GM19455 (cell line): Measurements from ENCODE around the gene RPS26.
"Not testable (repeated sequence)": the region's sequence is repeated elsewhere in the genome, so short reads cannot be mapped to it uniquely, and the experiment has no call there.

Source experiments
- ATAC-seq: cut with Tn5 transposase; IDR thresholded peaks from one replicate; pipeline ENCODE4 v1.9.1; 2021; ENCODE audit not compliant: unreplicated experiment

Gene RPS26

DNA sequence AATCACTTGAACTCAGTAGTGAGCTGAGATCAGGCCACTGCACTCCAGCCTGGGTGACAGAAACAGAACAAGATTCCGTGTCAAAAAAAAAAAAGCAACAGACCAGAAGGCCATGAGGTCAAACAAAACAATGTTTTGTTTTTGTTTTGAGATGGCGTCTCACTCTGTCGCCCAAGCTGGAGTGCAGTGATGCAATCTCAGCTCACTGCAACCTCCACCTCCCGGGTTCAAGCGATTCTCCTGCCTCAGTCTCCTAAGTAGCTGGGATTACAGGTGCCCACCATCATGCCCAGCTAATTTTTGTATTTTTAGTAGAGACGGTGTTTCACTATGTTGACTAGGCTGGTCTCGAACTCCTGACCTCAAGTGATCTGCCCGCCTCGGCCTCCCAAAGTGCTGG, 36.2 kb downstream of the RPS26 start:
- ATAC-seq = not testable (repeated sequence)

DNA sequence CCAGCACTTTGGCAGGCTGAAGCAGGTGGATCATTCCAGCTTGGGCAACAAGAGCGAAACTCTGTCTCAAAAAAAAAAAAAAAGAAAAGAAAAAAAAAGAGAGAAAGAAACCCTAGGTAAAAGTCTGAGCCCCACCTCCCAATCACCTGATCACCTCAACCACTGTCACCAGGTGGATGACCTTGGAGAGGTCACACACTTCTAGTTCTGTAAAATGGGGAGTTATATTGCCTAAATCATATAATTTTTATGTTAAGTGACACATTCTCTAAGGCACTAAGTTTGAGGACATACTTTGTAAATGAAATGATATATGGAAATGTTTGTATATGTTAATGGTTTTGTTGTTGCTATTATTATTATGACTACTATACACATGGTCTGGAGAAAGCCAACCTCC, 36.7 kb downstream of the RPS26 start:
- no peak for ATAC-seq

DNA sequence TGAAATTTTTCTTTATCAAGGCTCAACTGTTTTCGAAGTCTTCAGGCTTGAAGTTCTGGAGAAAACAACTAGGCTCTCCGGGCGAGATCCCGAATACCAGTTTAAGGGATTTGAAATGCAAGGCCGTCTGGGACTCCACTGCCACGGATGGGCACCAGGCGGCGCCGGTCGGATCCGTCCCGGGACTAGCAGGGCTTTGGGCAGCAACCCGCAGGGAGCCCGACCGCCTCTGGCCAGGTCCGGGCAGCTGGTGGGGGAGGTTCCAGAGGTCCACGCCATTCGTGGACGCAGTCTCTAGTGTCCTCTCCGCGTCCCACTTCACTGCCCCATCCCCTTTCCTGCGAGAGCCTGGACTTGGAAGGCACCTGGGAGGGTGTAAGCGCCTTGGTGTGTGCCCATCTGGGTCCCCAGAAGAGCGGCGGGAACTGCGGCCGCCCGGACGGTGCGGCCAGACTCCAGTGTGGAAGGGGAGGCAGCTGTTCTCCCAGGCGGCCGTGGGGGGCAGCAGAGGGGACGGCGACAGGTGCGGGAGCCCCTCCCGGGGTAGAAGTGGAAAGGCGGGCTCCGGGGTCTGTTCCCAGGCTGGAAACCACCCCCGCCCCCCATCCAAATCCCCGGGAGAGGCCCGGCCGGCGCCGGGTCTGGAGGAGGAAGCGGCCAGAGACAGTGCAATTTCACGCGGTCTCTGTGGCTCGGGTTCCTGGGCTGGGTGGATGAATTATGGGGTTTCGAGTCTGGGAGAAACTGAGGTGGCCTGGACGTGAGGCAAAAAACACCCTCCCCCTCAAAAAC, 37.4 kb downstream of the RPS26 start:
- peak; percentile 76 for ATAC-seq

DNA sequence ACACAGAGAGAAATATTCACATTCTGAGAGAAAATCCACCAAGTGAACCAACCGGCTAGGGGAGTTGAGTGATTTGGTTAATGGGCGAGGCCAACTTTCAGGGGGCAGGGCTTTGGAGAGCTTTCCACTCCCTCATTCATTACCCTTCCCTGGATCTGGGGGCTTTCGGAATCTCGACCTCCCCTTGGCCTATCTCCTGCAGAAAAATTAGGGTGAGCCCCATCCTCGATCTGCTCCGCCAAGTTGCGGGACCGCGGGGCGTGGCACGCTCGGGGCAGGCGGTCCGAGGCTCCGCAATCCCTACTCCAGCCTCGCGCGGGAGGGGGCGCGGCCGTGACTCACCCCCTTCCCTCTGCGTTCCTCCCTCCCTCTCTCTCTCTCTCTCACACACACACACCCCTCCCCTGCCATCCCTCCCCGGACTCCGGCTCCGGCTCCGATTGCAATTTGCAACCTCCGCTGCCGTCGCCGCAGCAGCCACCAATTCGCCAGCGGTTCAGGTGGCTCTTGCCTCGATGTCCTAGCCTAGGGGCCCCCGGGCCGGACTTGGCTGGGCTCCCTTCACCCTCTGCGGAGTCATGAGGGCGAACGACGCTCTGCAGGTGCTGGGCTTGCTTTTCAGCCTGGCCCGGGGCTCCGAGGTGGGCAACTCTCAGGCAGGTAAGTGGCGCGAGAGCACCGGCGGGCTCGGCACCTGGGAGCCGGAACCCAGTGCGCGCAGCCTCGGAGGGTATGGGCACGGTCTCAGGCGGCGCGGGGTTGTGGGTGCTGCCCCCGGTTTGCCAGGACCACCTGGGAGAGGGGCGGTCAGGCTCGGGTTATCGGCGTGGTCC, 38.2 kb downstream of the RPS26 start, which contains the start of gene ERBB3:
Gene ERBB3 (plus strand): TSS at position 443 of the 833 bp plus-strand sequence. CDS start 136 bp downstream, at position 579.
- no peak for ATAC-seq

DNA sequence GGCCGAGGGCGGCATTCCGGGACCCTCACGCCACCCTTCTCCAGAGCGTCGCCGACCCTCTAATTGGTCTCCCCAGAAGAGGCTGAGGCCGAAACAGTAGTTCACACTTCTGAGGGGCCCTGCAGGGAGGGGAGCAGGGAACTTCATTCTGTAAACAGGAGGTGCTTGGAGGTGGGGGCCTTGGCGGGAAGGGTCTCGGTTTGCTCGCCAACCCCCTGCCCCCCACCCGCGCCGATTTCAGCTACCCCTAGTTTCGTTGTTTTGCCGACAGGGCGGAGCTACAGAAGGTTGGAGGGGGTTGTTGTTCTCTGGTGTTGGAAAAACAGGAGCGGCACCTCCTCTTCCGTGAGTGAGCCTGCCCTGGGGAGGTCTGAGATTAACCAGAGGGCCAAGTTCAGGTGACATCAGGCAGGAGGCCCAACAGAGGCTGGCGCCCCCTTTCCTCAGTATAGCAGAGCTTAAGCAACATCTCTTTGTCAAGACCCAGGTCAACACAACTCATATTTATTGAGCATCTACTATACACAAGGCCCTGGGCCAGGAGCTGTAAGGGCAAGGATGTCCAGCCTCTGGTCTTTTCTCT, 38.9 kb downstream of the RPS26 start:
- ATAC-seq = no peak

DNA sequence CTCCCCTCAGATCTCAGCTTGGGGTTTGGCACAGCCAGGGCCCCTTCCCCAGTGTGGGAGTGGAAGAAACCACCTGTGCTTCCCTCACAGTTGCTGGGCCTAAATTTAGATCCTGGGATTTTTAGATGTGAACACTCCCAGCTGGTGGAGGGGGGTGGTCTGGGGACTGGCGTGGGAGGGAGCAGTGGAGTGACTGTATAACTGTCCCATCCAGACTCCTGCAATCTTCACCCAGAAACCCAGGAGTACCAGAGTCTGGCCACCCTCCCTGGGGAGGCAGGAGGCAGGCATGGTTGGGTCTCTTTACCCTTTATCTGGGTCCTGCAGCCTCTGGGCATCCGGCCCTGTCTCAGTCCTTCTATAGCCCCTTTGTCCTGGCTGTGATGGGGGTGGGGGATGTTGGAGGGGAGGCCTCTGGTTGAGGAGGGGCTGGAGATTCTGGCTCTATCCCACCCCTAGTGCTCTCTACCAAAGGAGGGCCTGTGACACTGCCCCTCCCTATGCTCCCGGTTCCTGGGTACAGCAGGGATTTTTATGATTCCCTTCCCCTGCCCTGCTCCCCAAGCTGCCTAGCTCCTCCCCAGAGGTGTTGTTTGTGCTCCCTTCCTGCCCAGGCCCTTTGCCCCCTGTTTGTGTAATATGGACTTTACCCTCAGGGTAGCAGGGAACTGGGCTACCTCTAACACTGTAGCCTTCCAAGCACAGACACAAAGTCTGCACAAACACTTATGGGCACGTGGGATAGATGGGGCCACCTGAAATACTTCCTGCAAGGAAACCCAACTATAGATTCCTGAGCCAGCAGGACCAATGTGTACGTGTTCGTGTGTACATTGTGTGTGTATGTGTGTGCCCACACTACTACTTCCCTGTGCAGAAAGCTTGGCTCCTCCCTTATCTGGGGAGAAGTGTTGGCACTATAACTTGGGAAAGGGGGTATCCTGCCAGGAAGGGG, 40.0 kb downstream of the RPS26 start:
- ATAC-seq = no peak

DNA sequence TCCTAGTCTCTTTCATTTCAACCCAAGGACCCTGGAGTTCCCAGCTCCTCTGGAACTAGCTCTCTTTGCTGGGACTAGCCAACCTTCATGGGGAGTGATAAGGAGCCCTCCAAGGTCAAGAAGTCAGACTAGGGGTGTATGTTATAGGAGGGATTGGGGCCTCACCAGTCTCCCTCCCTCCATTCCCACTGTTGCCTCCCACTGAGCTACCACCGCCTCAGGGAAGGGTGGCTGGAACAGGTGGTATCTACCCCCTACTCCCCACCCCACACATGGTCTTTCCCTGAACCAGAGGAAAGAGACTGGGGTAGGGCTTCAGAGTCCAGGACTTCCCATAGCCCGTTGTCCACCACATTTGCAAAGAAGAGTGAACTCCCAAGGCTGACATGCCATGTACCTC, 40.7 kb downstream of the RPS26 start:
- ATAC-seq = no peak

DNA sequence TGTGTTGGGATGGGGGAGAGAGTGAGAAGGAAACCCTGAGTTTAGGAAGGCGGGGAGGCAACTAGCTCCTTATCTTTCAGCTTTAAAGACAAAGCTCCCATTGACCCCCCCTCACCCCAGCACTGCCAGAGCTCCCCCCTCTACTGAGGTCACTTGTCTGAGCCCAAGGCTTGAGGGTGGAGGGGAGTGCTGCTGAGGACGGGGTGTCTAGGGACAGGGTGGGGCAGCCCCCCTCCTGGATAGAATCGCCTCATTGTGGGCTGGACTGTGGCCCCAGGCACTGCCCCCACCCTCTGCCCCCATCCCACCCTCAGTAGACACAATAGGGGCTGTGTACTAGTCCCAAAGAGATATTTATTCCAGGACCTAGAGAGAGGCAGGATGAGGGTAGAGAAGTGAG, 41.2 kb downstream of the RPS26 start:
- no peak for ATAC-seq

DNA sequence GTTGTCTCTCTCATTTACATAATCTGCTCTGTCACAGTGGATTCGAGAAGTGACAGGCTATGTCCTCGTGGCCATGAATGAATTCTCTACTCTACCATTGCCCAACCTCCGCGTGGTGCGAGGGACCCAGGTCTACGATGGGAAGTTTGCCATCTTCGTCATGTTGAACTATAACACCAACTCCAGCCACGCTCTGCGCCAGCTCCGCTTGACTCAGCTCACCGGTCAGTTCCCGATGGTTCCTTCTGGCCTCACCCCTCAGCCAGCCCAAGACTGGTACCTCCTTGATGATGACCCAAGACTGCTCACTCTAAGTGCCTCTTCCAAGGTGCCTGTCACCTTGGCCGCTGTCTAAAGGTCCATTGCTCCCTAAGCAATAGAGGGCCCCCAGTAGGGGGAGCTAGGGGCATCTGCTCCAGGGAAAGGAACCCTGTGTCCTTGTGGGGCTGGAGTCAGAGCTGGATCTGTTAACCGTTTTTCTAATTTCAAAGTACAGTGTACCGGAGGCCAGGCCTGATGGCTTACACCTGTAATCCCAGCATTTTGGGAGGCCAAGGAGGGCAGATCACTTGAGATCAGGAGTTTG, 43.3 kb downstream of the RPS26 start:
- ATAC-seq = no peak

DNA sequence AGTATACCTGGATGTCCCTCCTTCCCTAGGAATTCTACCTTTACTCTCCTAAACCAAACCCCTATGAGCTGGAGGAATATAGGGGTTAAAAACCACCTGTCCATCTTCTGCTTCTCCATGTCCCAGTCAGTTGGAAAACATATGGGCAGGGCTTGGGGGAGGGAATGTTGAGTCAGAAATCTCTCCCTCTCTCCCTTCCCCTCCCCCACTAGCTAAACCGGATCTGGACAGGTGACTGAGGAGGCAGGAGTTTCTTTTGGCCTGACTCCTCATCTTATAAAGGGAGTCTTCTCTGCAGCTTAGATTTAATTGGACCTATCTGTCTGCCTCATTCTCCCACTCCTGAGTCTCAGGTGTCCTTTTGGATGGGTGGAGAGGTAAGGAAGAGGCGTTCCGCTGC, 44.4 kb downstream of the RPS26 start:
- no peak for ATAC-seq

DNA sequence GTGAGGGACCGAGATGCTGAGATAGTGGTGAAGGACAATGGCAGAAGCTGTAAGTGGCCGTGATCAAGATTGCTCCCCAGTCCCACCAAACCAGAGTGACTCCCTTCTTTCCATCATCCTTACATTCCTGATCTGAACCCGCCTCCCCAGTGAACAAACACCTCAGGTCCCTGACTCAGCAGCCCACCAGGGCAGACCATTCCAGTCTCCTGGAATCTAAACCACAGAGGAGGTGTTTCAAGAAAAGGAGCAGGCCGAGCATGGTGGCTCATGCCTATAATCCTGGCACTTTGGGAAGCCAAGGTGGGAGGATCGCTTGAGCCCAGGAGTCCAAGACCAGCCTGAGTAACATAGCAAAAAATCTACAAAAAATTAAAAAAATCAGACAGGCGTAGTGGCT, 44.9 kb downstream of the RPS26 start:
- no peak for ATAC-seq

DNA sequence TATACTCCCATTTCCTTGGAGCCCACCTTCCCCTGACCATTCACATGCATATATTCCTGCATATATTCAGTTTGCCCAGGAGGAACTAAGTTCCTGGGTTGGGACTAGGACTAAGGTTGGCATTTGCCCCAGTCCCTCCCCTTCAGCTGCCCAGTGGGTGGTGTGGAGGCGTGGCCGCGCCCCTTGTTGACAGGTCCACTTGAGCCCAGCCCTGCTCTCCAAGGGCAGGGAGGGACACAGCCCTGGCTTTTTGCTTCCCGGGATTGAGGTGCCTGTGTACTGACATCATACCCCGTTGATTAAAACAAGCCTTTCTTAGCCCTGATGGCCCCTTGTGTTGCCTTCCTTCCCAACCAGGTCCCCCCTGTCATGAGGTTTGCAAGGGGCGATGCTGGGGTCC, 45.5 kb downstream of the RPS26 start:
- ATAC-seq = no peak
